ENCODE measurements around the gene KCNAB2.

DNA sequence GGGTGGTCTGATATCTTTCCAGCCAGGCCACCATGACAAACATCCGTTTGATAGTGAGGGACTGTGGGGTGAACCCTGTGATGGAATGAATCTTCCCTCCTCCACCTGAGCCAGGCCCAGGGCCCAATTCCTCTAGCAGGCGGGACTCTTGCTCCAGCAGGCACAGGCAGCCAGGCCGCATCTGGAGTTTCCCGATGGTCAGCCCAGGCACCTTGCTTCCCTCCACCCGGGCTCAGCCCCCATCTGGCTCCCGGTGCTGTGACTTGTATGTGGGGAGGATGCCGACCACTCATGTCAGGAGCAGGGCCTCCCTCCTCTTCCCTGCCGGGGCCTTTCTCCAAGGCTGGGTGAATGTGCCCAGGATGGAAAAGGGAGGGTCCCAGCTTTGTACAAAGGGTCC lies 21.0 kb downstream of the KCNAB2 start:
- TF ChIP-seq CTCF (conservative IDR thresholded peaks at IDR 0.05; ENCODE audit: low read length) (no peak), EZH2phosphoT487 (IDR thresholded peaks at IDR 0.05; ENCODE audit: borderline replicate concordance) (no peak)
